GM12801 (cell line): Measurements from ENCODE around the gene ABCA6.

ENCODE experiments used
- TF ChIP-seq, protein P1 (sequence below): IDR thresholded peaks from one replicate; pipeline ENCODE4 v1.5.1; 2011; ENCODE audit warnings: control low read depth; ENCODE audit not compliant: insufficient read length; ENCODE audit errors: extremely low read depth

The ABCA6 gene

DNA sequence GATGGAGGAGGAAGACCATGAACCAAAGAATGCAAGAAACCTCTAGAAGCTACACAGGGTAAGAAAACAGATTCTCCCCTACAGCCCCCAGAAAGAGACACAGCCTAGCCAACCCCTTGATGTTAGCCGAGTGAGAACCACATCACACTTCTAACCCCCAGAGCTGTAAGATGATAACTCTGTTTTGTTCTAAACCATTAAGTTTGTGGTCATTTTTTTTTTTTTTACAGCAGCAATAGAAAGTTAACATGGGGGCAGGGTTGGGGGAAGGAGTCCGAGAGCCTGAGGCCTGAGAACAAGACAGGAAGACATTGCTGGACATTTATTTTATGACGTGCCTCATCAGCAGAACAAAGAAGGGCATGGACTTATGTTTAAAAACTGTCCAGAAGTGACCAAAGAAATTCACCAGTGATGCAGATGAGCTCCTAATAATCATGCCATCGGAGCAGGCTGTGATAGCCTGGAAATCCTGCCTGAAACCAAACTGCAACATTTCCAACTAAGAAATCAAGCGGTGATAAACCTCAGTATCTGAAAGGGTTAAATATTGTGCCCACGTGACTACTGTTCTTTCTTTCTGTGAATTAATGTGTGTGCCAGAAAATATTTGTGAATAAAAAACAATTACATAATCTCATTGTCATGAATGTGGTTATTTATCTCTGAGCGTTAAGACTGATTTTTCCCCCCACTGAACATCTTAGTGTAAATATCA, 82.1 kb downstream of the ABCA6 start:
- TF ChIP-seq, protein P1, sequence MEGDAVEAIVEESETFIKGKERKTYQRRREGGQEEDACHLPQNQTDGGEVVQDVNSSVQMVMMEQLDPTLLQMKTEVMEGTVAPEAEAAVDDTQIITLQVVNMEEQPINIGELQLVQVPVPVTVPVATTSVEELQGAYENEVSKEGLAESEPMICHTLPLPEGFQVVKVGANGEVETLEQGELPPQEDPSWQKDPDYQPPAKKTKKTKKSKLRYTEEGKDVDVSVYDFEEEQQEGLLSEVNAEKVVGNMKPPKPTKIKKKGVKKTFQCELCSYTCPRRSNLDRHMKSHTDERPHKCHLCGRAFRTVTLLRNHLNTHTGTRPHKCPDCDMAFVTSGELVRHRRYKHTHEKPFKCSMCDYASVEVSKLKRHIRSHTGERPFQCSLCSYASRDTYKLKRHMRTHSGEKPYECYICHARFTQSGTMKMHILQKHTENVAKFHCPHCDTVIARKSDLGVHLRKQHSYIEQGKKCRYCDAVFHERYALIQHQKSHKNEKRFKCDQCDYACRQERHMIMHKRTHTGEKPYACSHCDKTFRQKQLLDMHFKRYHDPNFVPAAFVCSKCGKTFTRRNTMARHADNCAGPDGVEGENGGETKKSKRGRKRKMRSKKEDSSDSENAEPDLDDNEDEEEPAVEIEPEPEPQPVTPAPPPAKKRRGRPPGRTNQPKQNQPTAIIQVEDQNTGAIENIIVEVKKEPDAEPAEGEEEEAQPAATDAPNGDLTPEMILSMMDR: no peak

DNA sequence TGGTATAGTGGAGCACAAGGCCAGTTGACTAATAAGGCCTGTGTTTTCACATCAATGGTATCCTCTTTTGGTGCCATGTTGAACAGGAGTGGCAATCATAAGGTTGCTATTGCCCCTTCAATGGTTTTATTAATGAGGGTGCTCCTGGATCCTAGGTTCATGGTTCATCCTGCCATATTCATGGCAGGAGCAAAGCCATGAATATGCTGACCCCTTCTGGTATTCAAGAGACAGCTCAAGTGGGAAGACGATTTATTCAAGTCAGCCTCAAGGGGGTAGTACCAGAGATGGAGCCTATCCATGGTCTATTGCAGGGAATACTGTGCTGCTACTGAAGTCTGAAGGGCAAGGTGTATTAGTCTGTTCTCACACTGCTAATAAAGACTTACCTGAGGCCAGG, 83.5 kb downstream of the ABCA6 start:
- TF ChIP-seq, protein P1: no peak

DNA sequence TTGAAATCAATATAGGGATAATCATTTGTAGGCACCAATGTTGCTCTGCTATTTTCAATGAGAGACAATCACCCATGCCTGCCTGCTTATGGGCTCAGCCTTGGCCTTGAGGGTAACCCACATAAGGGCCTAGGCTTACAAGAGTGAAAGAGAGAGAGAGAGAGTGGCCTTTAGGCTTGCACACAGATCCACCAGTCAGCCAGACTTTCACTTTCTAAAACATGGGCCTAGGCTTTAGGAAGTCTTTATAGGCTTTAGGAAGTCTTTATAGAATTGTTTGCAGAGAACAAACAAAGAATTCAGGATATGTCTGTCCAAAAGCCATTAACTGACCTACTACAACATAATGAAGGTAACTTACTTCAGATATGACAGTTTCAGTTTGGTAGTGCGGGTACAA, 84.4 kb downstream of the ABCA6 start:
- TF ChIP-seq, protein P1: no peak

DNA sequence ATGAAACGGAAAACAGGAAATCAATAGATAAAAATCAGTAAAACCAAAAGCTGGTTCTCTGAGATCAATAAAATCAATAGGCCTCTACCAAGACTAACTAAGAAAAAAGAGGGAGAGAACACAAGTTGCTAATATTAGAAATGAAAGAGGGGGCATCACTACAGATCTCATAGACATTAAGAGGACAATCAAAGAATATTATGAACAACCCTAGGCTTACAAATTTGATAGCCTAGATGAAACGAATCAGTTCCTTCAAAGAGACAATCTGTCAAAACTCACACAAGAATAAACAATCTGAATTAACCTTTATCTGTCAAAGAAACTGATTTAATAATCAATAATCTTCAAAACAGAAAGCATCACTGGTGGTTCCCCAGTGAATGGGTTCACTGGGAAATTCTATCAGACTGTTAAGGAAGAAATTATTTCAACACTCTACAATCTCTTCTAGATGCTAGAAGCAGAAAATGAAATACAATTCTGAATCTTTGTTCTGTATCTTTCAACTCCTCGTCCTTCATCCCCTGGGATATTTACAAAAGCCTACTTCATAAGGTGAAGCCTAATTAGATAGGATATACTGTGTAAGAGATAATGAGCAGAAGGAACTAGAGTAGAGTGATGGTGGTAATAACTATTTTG, 85.4 kb downstream of the ABCA6 start:
- TF ChIP-seq, protein P1: no peak

DNA sequence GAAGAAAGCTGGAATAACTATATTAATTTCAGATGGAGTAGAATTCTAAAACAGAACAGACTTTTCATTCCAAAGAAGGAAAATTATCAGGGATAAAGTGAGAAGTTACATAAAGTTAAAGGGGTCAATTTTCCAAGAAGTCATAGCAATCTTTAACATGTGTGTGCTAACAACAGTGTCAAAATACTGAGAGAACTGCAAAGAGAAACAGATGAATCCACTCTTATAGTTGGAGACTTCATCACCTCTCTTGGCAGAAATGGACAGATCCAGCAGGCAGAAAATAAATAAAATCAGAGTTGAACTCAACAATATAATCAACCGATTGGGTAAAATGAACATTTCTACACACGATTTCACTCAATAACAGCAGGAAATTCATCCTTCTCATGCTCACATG, 86.4 kb downstream of the ABCA6 start:
- TF ChIP-seq, protein P1: no peak

DNA sequence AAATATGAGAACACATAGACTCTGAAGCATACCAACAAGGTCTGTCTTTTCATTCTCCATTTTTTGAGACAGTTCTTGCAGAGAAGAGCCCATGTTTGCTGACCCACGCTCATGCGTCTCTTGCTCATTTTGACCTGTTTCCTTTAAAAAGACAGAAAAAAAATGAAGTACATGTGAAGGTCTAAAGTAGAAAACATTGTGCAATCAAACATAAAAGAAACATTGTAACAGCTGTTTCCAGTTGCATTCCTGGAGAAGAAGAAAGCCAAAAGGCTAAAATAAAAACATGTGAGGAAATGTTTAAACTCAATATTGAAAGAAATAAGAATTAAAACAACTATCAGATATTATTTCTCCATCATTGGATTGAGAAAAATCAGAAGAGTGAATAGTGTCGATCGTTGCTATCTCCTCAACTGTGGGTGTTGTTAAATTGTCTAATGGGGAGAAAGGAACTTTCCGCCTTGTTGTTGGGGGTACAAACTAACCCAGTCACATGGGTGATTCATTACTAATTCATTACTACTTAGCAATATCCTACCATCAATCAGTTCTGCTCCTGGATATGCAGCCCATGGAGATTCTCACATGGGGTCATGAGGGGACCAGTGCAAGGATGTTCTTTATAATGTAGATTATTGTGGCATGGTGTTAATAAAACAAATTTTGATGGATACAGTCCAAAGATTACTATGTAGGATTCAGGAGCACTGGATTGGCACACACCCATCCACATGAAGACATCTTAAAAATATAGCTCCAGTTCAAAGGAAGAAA, 90.5 kb downstream of the ABCA6 start:
- TF ChIP-seq, protein P1: no peak

DNA sequence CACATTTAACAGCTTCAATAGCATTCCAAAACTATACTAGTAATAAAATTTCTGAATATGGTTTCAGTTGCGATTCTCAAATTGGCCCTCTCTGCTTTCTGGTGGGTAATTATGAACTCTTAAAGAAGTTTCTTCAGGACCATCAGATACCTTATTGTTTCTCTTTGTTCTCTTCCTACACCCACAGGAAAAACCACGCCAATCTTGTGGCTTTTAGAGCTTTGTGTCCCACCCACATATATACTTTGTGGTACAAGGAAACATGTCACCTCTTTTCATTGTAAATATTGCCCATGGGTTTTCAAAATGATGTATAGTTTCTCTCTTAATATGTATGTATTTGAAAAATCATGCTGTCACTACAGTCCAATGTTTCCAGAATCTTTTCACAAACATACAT, 93.1 kb downstream of the ABCA6 start:
- TF ChIP-seq, protein P1: no peak
